Stimulated activated naive CD4-positive, alpha-beta T cell (primary cell): ENCODE results near the gene RFPL3.
"Not testable (repeated sequence)": the region's sequence is repeated elsewhere in the genome, so short reads cannot be mapped to it uniquely, and the experiment has no call there.

ENCODE experiments used
- DNase-seq, 6 experiments: peaks; one replicate each; lab custom pipeline; 2025; lab: John Stamatoyannopoulos, UW

The RFPL3 gene

GRCh38 chr22:32353840-32354239, 3.8 kb upstream of the RFPL3 start:
- no peak for DNase-seq

GRCh38 chr22:32354360-32355351, 3.0 kb upstream of the RFPL3 start:
- DNase-seq = no peak

- DNase-seq = no peak
Measured at GRCh38 chr22:32355760-32356159, 1.9 kb upstream of the RFPL3 start.

DNA sequence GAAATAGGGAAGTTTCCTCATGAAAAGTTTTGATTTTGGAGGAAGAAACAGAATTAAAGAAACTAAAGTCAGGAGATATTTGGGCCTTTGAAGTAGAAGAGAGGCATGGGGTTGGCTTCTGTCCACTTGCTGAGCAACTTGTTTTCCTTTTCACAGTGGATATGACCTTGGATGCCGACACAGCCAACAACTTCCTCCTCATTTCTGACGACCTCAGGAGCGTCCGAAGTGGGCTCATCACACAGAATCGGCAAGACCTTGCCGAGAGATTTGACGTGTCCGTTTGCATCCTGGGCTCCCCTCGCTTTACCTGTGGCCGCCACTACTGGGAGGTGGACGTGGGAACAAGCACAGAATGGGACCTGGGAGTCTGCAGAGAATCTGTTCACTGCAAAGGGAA, 2.4 kb downstream of the RFPL3 start:
- not testable (repeated sequence) for DNase-seq

- DNase-seq = no peak
Measured at GRCh38 chr22:32361257-32361656, 3.6 kb downstream of the RFPL3 start.

GRCh38 chr22:32364210-32364609, 6.5 kb downstream of the RFPL3 start:
- DNase-seq = no peak

DNA sequence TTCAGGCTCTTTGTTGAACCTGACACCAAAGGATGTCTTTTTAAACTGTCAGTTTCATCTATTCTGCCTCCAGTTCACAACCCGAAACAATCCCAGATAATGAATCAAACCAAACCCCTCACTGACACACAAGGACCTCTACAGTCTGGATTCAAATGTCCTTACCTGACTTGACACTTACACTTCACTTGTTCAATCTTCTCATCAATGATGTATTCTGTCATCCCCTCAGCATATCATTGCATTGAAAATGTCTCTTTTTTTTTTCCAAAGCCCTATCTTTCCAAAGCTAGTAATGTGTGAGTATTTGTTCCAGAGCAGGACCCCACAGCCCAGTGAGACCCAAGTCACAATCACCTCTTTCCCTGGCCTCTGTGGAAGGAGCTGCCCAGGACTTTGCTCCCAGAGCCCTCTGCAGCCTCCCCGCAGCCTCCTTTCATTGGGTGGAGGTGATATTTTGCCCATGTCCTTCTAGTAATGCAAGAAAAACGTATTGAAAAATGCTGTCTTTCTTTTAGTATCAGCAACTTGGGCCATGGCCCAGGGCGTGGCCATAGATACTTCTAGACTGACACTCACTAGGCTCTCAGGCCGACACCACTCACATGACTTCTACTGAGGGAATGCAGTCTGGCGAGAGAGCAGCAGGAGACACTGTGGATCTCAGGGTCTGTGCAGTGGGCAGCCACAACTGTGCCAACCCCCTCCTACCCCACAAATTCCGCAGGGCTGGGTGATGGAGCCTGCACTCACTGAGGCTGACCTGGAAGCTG, 18.2 kb downstream of the RFPL3 start:
- no peak for DNase-seq

- no peak for DNase-seq
Measured at GRCh38 chr22:32376681-32377080, 19.0 kb downstream of the RFPL3 start.

- no peak for DNase-seq
Measured at GRCh38 chr22:32378707-32379272, 21.1 kb downstream of the RFPL3 start.

DNA sequence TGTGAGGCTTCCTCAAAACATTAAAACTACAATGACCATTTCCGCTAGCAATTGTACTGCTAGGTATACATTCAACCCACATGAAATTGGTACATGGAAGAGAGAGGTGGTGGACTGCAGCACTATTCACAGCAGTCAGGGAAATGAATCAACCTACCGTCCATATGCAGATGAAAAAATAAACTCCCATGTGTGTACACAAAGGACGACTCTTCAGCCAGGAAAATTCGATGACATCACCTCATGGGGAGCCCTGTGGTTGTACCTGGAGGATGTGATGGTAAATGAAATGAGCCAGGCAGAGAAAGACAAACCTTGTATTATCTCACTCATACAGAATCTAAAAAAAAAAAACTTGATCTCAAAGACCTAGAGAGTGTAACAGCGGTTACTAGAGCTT, 23.3 kb downstream of the RFPL3 start:
- DNase-seq = no peak

GRCh38 chr22:32385681-32386080, 28.0 kb downstream of the RFPL3 start:
- no peak for DNase-seq

DNA sequence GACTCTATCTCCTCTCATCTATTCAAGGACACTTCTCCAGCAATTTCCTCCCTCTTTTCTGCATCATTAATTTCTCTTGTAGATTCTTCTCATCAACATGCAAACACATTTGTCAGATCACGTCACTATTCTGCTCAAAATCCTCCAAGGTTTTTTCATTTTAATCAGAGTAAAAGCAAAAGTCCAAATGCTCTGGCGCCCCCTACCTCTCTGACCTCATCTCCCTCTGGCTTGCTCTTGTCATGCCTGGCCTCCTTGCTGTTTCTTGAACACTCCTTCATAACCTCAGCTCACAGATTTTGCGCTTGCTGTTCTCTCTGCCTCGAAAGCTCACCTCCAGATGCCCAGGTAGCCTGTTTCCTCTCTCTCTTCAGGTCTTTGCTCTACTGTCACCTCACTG, 32.0 kb downstream of the RFPL3 start:
- peak in 2 of 6 experiments; percentile 1 to 2 for DNase-seq

GRCh38 chr22:32395107-32395506, 37.4 kb downstream of the RFPL3 start:
- no peak for DNase-seq

DNA sequence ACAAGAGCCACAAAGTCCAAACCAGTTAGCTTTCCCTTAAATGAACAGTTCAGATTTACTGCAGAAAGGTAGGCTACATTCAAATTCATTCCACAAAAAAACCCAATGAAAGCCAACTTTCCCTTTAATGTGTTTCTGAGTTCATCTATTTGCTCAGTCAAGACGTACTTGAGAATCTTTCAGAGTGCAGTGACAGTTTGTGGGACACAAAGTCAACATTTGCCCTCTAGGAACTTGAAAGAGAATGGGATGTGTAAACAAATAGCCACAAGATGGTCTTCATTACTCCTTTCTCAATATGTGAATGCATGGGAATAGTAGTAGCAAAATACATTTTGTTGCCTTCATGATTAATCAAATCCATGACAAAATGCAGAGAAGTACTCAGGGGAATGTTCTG, 38.6 kb downstream of the RFPL3 start:
- no peak for DNase-seq

DNA sequence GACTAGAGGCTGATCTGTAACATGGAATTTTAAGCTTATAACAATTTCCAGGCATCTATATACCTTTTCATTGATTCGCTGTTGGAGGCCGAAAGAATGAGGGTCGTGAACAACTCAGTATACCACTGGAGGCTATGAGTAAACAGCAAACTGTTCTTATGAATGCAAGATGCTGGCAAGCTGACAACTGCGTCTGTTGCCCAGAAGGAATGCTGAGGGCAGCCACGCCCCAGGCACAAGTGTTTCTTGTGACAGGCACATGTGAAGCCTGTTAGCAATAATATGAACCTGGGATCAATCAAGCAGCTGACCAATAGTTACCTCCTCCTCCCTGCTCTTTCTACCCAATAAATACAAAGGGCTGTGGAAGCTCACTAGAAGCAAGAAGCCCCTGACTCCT, 39.1 kb downstream of the RFPL3 start:
- no peak for DNase-seq

DNA sequence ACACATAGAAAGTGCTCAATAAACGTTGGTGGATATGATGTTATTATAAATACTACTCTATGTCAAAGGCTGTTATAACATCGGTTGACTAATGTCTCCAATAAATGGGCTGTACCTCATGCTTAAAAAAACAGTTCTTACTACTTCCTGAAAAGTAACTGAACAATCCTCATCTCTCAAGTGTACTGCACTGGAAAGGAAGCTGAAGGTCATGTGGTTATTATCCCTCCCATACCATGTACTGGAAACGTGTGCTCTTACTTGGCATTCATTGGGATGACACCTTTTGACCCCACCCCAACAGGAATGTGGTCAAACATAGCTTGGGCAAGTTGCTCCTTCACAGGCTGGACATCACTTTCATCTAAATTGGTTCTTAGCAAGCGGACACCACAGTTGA, 43.8 kb downstream of the RFPL3 start:
- DNase-seq = no peak

DNA sequence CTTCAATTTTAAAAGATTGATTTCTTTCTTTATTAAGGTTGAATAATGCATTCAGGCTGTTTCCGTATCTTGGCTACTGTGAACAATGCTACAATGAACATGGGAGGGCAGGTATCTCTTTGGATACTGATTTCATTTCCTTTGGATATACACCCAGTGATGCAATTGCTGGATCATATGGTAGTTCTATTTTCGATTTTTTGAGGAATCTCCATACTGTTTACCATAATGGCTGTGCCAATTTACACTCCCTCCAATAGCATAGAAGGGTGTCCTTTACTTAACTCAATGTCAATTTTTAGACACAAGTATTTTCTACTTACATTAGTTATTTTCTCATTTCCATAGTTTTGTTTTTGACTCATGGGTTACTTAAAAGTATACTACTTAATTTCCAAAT, 46.4 kb downstream of the RFPL3 start:
- DNase-seq = no peak

DNA sequence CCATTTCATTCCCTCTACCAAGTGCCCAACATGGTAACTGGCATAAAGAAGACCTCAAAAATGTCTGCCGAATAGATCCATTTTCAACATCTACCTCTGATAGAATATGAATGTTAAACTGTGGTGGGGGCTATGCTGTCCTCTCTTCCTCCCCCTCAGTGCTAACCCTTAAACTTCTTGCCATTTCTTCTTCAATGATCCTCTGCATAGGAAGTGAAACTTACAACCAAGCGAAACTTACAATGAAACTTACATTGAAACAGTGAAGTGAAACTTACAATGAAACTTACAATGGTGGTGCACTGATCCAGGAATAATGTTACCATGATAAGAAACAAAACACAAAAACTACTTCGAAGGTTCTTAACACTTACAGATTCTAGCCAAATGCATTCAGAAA, 49.6 kb downstream of the RFPL3 start:
- no peak for DNase-seq

GRCh38 chr22:32407936-32408335, 50.3 kb downstream of the RFPL3 start:
- no peak for DNase-seq

- no peak for DNase-seq
Measured at GRCh38 chr22:32409977-32410376, 52.3 kb downstream of the RFPL3 start.

- DNase-seq = no peak
Measured at GRCh38 chr22:32410459-32410858, 52.8 kb downstream of the RFPL3 start.
